ENCODE measurements around the gene EDA. TPM values are rescaled to one million over a fixed set of nuclear protein-coding genes. Genes with fewer than 3 reads are reported as not detected.

Gene EDA
- total RNA-seq, 1 donor from 2014 or later, result 6.1 TPM

DNA sequence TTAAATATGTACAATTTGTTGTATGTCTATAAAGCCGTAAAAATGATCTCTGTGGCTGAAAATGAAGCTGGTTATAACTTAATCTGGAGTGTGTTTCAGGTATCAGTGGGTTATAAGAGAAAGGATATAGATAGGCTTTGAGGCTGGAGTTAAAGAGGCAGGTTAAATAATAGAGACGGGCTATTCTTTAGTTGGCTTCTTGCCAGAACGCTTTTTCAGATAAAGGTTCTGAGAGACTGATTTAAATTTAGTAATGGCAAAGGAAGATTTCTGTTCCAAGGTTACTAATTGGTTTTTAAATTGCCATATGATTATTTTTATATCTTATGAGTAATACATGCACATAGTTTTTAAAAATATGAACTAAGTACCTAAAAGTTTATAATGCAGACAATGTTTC lies 316.4 kb downstream of the EDA start:
- TF ChIP-seq POLR2A (IDR thresholded peaks at IDR 0.05) (no peak), POLR2AphosphoS5 (IDR thresholded peaks at IDR 0.05; ENCODE audit: insufficient read depth in 1 of 2, low read depth in 1 of 2) (no peak)
- TF ChIP-seq, protein P1, sequence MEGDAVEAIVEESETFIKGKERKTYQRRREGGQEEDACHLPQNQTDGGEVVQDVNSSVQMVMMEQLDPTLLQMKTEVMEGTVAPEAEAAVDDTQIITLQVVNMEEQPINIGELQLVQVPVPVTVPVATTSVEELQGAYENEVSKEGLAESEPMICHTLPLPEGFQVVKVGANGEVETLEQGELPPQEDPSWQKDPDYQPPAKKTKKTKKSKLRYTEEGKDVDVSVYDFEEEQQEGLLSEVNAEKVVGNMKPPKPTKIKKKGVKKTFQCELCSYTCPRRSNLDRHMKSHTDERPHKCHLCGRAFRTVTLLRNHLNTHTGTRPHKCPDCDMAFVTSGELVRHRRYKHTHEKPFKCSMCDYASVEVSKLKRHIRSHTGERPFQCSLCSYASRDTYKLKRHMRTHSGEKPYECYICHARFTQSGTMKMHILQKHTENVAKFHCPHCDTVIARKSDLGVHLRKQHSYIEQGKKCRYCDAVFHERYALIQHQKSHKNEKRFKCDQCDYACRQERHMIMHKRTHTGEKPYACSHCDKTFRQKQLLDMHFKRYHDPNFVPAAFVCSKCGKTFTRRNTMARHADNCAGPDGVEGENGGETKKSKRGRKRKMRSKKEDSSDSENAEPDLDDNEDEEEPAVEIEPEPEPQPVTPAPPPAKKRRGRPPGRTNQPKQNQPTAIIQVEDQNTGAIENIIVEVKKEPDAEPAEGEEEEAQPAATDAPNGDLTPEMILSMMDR (IDR thresholded peaks at IDR 0.05), result no peak
- no peak for DNase-seq (ENCODE audit: extremely low spot score in 2 of 2)
- intact Hi-C loops (cut with DNase I), result no loop called here
- H3K4me1 ChIP-seq, result no peaks in the 10 kb centered on the region
- no peak overlapping the region for H3K4me3 ChIP-seq
- no peak overlapping the region for H3K27ac ChIP-seq
- H3K27me3 ChIP-seq, result no peaks in the 10 kb centered on the region
- H3K36me3 ChIP-seq, result no peaks in the 10 kb centered on the region
- no peaks in the 10 kb centered on the region for H3K9me3 ChIP-seq

DNA sequence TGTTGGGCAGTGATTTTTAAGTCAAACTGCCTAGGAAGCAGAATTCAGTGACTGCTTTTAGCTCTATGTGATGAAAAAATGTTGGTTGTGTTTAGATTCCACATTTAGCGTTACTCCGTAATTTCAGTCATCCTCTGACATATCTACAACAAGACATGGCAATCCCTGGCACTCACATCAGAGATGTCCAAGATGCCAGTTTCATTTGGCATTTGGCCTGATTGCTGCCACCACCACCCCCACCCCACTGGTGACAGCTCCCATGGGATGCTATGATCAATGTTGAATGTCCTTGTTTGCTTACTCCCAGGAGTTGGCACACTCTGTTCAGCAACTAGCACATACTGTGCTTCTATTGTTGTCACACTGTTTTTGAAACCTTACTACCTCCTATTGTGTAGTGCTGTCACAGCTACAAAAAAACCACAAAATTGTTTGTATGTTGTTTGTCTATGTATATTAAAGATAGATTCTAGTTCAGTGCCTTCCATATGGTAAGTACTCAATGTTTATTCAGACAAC lies 332.4 kb downstream of the EDA start:
- intact Hi-C loops (cut with DNase I), result no loop called here
- Histone ChIP-seq H3K36me3 (no peaks in the 10 kb centered on the region), H3K27ac (no peak overlapping the region), H3K9me3 (no peaks in the 10 kb centered on the region), H3K27me3 (no peaks in the 10 kb centered on the region), H3K4me3 (no peak overlapping the region), H3K4me1 (no peaks in the 10 kb centered on the region)
- TF ChIP-seq POLR2AphosphoS5 (IDR thresholded peaks at IDR 0.05; ENCODE audit: insufficient read depth in 1 of 2, low read depth in 1 of 2) (no peak), POLR2A (IDR thresholded peaks at IDR 0.05) (no peak)
- TF ChIP-seq, protein P1 (IDR thresholded peaks at IDR 0.05), result no peak
- no peak for DNase-seq (ENCODE audit: extremely low spot score in 2 of 2)

DNA sequence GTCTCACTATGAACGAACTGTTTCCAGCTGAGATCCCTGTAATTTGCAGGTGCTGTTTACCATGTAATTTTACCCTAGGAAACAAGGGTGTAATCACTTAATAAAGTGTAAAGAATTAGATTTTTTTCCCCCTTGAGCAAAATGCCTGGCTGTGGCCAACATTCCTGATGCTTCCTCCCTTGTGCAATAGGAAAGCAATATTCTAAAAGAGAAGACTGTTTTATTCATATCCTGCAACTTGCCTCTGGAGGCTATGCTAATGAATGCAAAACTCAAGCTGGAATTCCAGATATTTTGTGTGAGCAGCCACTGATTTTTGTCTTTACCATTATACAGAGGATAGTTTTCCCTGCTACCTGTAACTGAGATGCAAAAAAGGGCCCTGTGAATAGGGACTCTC lies 335.8 kb downstream of the EDA start:
- no peak for TF ChIP-seq POLR2A (IDR thresholded peaks at IDR 0.05)
- TF ChIP-seq, protein P1 (IDR thresholded peaks at IDR 0.05), result no peak
- no peak for TF ChIP-seq POLR2AphosphoS5 (IDR thresholded peaks at IDR 0.05; ENCODE audit: insufficient read depth in 1 of 2, low read depth in 1 of 2)
- Histone ChIP-seq H3K36me3 (no peaks in the 10 kb centered on the region), H3K4me1 (no peaks in the 10 kb centered on the region), H3K27me3 (no peaks in the 10 kb centered on the region), H3K27ac (no peak overlapping the region), H3K4me3 (no peak overlapping the region), H3K9me3 (no peaks in the 10 kb centered on the region)
- no peak for DNase-seq (ENCODE audit: extremely low spot score in 2 of 2)
- intact Hi-C loops (cut with DNase I), result no loop called here

DNA sequence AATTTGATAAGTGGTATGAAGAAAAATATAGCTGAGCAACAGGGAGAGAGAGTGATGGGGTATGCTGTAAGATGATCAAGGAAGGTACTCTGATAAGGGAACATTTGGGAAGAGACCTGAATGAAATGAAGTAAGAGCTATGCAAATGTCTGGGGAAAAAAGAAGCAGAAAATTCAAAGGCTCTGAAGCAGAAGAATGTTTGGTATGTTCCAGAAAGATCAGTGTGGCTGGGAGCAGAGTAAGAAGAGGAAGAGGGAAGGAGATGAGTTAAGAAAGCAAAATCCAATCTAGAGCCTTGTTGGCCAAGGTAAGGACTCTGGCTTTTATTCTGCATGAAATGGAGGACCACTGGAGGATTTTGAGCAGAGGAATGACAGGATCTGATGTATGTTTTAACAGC lies 343.8 kb downstream of the EDA start:
- H3K27ac ChIP-seq, result no peak overlapping the region
- H3K27me3 ChIP-seq, result no peaks in the 10 kb centered on the region
- intact Hi-C loops (cut with DNase I), result no loop called here
- DNase-seq (ENCODE audit: extremely low spot score in 2 of 2), result no peak
- H3K4me1 ChIP-seq, result no peaks in the 10 kb centered on the region
- H3K9me3 ChIP-seq, result no peaks in the 10 kb centered on the region
- no peak overlapping the region for H3K4me3 ChIP-seq
- H3K36me3 ChIP-seq, result no peaks in the 10 kb centered on the region
- TF ChIP-seq POLR2AphosphoS5 (IDR thresholded peaks at IDR 0.05; ENCODE audit: insufficient read depth in 1 of 2, low read depth in 1 of 2) (no peak), POLR2A (IDR thresholded peaks at IDR 0.05) (no peak)
- TF ChIP-seq, protein P1 (IDR thresholded peaks at IDR 0.05), result no peak

DNA sequence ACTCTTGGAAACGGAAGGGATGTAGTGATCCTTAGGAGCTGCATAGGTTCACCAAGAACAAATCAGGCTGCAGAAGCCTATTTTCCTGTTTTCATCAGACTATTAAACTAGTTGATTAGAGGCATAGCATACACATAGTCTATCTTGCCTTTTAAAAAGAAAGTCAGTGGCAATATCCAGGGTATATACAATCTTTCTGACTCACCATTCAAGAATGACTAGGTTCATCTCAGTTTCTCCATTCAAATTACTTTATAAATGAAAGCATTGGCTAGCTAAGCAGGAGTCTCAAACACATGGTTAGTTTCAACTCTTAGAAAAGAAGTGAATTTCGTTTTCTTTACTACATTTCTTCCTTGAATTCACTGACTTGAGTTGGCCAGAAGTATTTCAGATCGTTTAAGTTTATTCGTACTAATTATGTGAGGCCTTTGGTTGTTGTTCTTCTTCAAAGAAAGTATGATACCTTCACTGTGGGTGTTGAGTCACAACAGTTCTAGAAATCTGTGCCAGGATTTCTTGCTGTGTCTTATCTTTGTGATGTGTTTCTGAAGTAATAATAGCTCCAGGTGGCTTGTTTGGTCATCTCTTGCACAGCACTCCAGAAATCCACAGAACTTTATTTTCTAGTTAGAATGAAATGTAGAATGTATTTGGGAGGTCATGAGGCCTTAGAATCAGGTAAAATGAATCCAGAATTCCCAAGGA lies 345.6 kb downstream of the EDA start:
- TF ChIP-seq POLR2A (IDR thresholded peaks at IDR 0.05) (no peak), POLR2AphosphoS5 (IDR thresholded peaks at IDR 0.05; ENCODE audit: insufficient read depth in 1 of 2, low read depth in 1 of 2) (no peak)
- TF ChIP-seq, protein P1 (IDR thresholded peaks at IDR 0.05), result no peak
- Histone ChIP-seq H3K27ac (no peak overlapping the region), H3K4me1 (no peaks in the 10 kb centered on the region), H3K4me3 (no peak overlapping the region), H3K36me3 (no peaks in the 10 kb centered on the region), H3K9me3 (no peaks in the 10 kb centered on the region), H3K27me3 (no peaks in the 10 kb centered on the region)
- intact Hi-C loops (cut with DNase I), result no loop called here
- no peak for DNase-seq (ENCODE audit: extremely low spot score in 2 of 2)

Measured in vagina (tissue), 2 donors.